Brain microvascular endothelial cell (primary cell): Measurements from ENCODE around the gene UBALD1.
"Not testable (repeated sequence)": the region's sequence is repeated elsewhere in the genome, so short reads cannot be mapped to it uniquely, and the experiment has no call there.

Experiments
- DNase-seq: peaks from one replicate; pipeline ENCODE4 v3.0.0-alpha.2; 2020
- H3K27ac ChIP-seq: fragments of 250-450 bp; sonication (Bioruptor Pico); 2 replicates; pipeline ENCODE4 v1.5.1; 2020; ENCODE audit warnings: mild to moderate bottlenecking, moderate library complexity
- H3K27me3 ChIP-seq: fragments of 250-450 bp; sonication (Bioruptor Pico); replicated peaks from 2 replicates; pipeline ENCODE4 v1.5.1; 2020; ENCODE audit warnings: mild to moderate bottlenecking
- H3K36me3 ChIP-seq: fragments of 250-450 bp; sonication (Bioruptor Pico); replicated peaks from 2 replicates; pipeline ENCODE4 v1.5.1; 2020; ENCODE audit warnings: mild to moderate bottlenecking
- H3K4me3 ChIP-seq: 2 replicates; pipeline ENCODE4 v1.5.1; 2011; ENCODE audit warnings: low read depth, mild to moderate bottlenecking, control low read depth, low read length, moderate library complexity
- in situ Hi-C: cut with HindIII; loops from 2 replicates; pipeline ENCODE4 v1.10.0; 2017; ENCODE audit warnings: low sequenced_read_pairs, low pct_ligation_motif_present
- TF ChIP-seq, protein P1 (sequence below): IDR thresholded peaks from 2 replicates; pipeline ENCODE4 v1.5.1; 2011; ENCODE audit warnings: low read depth, mild to moderate bottlenecking, moderate library complexity, low read length, control low read depth, inconsistent platforms; ENCODE audit errors: missing control alignments

Gene UBALD1

DNA sequence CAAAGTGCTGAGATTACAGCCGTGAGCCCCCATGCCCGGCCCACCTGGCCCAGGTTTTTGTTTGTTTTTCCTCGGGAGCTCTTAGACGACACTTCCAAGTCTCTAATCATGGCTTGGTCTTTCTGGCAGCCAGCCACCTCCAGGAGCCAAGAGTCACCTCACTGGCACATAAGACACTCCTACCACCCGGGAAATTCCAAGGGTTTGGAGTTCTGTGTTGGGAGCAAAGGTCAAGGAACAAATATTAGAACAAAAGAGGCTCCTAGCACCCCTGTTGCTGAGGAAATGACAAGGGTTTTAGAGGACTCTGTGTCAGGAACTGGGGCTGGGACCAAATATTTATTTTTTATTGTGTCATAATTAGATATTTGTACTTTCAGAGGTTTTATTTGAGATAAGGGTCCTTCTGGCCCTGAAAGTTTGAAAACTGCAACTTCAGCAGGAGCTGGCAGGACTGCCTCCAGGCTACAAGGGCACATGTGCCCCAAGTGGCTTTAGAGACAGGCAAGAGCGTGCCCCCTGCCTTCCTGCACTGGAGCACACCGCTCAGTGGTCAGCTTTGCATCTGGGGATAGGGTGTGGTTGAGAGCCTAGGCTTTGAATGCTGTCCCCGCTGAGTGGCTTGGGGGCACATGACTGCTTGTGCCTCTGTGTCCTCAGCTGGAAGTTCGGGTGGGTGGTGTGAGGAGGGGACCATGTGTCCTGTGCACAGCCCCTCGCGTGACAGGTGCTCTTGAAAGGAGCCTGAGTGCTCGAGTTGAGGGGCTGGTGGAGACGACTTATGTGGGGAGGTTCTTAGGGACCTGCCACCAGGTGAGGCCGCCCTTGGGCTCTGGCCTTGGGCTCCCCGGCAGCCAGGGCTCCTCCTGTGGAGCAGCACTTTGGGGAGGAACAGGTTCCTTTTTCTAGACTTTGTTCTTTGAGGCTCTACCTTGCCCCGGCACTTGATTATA is 39.6 kb upstream of the UBALD1 start:
- peaks cover 45% of the 10 kb centered on the region for H3K36me3 ChIP-seq

DNA sequence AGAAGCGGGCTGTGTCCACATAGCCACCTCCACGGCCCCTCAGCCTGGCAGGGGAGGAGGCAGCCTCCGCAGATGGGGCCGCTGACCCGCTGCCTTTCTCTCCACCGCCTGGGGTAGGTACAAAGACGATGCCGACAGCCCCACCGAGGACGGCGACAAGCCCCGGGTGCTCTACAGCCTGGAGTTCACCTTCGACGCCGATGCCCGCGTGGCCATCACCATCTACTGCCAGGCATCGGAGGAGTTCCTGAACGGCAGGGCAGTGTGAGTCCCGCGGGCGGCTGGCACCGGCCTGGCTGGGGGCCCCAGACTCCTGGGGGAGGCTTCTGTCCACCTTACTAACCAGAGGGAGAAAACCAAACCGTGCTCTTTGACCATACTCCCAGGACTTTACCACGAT is 37.9 kb upstream of the UBALD1 start:
- no peak for DNase-seq
- Histone ChIP-seq H3K4me3 (no peak overlapping the region), H3K27ac (no peak overlapping the region), H3K36me3 (peaks cover 35% of the 10 kb centered on the region), H3K27me3 (no peaks in the 10 kb centered on the region)
- TF ChIP-seq, protein P1, sequence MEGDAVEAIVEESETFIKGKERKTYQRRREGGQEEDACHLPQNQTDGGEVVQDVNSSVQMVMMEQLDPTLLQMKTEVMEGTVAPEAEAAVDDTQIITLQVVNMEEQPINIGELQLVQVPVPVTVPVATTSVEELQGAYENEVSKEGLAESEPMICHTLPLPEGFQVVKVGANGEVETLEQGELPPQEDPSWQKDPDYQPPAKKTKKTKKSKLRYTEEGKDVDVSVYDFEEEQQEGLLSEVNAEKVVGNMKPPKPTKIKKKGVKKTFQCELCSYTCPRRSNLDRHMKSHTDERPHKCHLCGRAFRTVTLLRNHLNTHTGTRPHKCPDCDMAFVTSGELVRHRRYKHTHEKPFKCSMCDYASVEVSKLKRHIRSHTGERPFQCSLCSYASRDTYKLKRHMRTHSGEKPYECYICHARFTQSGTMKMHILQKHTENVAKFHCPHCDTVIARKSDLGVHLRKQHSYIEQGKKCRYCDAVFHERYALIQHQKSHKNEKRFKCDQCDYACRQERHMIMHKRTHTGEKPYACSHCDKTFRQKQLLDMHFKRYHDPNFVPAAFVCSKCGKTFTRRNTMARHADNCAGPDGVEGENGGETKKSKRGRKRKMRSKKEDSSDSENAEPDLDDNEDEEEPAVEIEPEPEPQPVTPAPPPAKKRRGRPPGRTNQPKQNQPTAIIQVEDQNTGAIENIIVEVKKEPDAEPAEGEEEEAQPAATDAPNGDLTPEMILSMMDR, result no peak
- in situ Hi-C loops, result no loop called here

More for the DNA sequence above, 39.6 kb upstream of the UBALD1 start:
- no peak for DNase-seq
- in situ Hi-C loops, result no loop called here
- no peaks in the 10 kb centered on the region for H3K27me3 ChIP-seq
- no peak overlapping the region for H3K27ac ChIP-seq
- TF ChIP-seq, protein P1, result no peak
- no peak overlapping the region for H3K4me3 ChIP-seq

DNA sequence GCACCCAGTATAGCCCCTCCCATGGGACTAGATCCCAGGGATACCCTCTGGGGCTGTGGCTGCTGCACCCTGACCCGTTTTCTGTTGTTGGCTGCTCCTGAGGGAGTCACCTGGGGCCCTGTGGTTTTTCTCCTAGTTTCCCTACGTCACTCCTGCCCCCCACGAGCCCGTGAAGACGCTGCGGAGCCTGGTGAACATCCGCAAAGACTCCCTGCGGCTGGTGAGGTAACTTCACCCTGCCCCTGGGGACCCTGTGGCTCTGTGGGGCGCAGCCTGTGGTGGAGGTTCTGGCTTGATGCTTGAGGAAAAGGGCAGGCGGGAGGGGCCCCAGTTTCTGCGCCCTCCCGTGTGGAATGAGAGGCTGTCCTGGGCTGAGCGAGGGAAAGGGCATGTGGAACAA is 37.1 kb upstream of the UBALD1 start:
- no peak overlapping the region for H3K27ac ChIP-seq
- DNase-seq, result no peak
- TF ChIP-seq, protein P1, result no peak
- H3K36me3 ChIP-seq, result peaks cover 31% of the 10 kb centered on the region
- H3K27me3 ChIP-seq, result no peaks in the 10 kb centered on the region
- in situ Hi-C loops, result no loop called here
- no peak overlapping the region for H3K4me3 ChIP-seq

DNA sequence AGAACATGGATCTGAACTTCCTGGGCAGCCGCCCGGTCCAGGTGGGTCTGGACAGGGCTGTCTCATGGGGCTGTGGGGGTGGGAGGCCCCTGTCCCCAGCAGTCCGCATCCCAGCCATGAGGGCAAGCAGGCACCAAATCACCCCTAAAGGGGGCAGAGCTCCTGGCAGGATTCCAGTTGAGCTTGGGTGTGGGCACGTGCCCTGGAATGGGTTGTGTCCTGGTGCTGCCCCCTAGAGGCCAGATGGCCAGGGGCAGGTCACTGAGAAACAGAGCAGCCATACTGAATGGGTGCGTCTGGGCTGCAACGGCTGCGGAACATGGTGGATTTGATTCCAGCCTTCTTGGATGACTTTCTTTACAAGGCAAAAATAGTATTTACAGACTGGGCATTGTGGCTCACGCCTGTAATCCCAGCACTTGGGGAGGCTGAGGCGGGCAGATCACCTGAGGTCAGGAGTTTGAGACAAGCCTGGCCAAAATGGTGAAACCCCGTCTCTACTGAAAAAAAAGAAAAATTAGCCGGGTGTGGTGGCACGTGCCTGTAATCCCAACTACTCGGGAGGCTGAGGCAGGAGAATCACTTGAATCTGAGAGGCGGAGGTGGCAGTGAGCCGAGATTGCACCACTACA is 35.9 kb upstream of the UBALD1 start:
- H3K36me3 ChIP-seq, result peaks cover 28% of the 10 kb centered on the region
- in situ Hi-C loops, H3K4me3 ChIP-seq, H3K27me3 ChIP-seq, H3K27ac ChIP-seq: not testable (repeated sequence)
- TF ChIP-seq, protein P1, result peak; percentile 87
- peak; percentile 28 for DNase-seq

DNA sequence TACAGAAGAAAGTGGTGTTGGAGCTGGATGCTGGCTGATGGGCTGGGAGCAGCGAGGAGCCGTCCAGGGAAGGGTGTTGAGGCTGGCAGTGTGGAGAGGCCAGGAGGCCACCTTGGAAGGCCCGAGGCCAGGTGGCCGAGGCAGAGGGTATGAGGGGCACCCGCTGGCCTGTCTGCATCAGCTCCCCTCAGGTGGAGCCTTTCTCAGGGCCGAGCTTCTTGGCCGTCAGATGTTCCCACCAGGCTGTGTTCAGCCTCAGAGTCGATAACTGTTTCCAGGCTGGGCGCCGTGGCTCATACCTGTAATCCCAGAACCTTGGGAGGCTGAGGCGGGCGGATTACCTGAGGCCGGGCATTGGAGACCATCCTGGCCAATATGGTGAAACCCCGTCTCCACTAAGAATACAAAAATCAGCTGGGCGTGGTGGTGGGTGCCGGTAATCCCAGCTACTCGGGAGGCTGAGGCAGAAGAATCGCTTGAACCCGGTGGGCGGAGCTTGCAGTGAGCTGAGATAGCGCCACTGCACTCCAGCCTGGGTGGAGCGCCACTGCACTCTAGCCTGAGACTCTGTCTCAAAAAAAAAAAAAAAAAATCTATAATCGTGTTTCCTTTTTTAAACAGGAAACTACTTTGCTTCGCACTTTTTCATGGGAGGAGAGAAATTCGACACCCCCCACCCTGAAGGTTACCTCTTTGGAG is 35.2 kb upstream of the UBALD1 start:
- Histone ChIP-seq H3K36me3 (peaks cover 25% of the 10 kb centered on the region), H3K27me3 (no peaks in the 10 kb centered on the region), H3K4me3 (no peak overlapping the region), H3K27ac (no peak overlapping the region)
- TF ChIP-seq, protein P1, result no peak
- no peak for DNase-seq
- in situ Hi-C loops, result no loop called here
